HepG2 (cell line): ENCODE measurements around the gene AKTIP.

Source experiments
- CHD2 ChIP-seq: IDR thresholded peaks from 2 replicates; pipeline ENCODE4 v1.6.1; 2011; ENCODE audit warnings: low read depth, low read length, improper control_type of control experiment
- KDM1A ChIP-seq: IDR thresholded peaks from 2 replicates; pipeline ENCODE4 v1.6.1; 2016; ENCODE audit warnings: missing compliant biosample characterization
- MED1 ChIP-seq: sonication (generic); formaldehyde crosslinking; IDR thresholded peaks from 2 replicates; pipeline ENCODE4 v1.4.0; 2020; ENCODE audit warnings: missing genetic modification reagents
- NFE2 ChIP-seq: sonication (generic); formaldehyde crosslinking; IDR thresholded peaks from 2 replicates; pipeline ENCODE4 v1.4.0; 2020; ENCODE audit warnings: missing genetic modification reagents
- POLR2AphosphoS5 ChIP-seq: IDR thresholded peaks from 2 replicates; pipeline ENCODE4 v1.6.1; 2012; ENCODE audit warnings: low read depth, low read length
- YY1 ChIP-seq: IDR thresholded peaks from 2 replicates; pipeline ENCODE4 v1.6.1; 2011; ENCODE audit warnings: low read length, low read depth, moderate library complexity, mild to moderate bottlenecking; ENCODE audit not compliant: insufficient read depth, insufficient replicate concordance
- ZHX1 ChIP-seq: sonication (generic); formaldehyde crosslinking; IDR thresholded peaks from 2 replicates; pipeline ENCODE4 v1.8.1; 2022; ENCODE audit warnings: low read depth, mild to moderate bottlenecking, missing genetic modification reagents
- ZNF317 ChIP-seq: sonication (generic); formaldehyde crosslinking; IDR thresholded peaks from 2 replicates; pipeline ENCODE4 v1.5.0; 2020; ENCODE audit warnings: mild to moderate bottlenecking, missing genetic modification reagents
- ZNF431 ChIP-seq: sonication (generic); formaldehyde crosslinking; IDR thresholded peaks from 2 replicates; pipeline ENCODE4 v1.9.0; 2022; ENCODE audit warnings: missing genetic modification reagents, low read depth, mild to moderate bottlenecking, borderline replicate concordance
- TF ChIP-seq, protein P1 (sequence below): sonication (generic); formaldehyde crosslinking; IDR thresholded peaks from 2 replicates; pipeline ENCODE4 v1.8.1; 2023; ENCODE audit warnings: missing genetic modification reagents, inconsistent platforms, borderline replicate concordance
- TF ChIP-seq, protein P2 (sequence below): sonication (generic); formaldehyde crosslinking; IDR thresholded peaks from 2 replicates; pipeline ENCODE4 v1.5.0; 2020; ENCODE audit warnings: mild to moderate bottlenecking, missing genetic modification reagents, moderate library complexity
- TF ChIP-seq, protein P3 (sequence below): sonication (generic); formaldehyde crosslinking; IDR thresholded peaks from 2 replicates; pipeline ENCODE4 v1.4.0; 2020; ENCODE audit warnings: mild to moderate bottlenecking, missing genetic modification reagents
- TF ChIP-seq, protein P4 (sequence below): sonication (generic); formaldehyde crosslinking; IDR thresholded peaks from 2 replicates; pipeline ENCODE4 v1.4.0; 2020; ENCODE audit warnings: missing genetic modification reagents

DNA sequence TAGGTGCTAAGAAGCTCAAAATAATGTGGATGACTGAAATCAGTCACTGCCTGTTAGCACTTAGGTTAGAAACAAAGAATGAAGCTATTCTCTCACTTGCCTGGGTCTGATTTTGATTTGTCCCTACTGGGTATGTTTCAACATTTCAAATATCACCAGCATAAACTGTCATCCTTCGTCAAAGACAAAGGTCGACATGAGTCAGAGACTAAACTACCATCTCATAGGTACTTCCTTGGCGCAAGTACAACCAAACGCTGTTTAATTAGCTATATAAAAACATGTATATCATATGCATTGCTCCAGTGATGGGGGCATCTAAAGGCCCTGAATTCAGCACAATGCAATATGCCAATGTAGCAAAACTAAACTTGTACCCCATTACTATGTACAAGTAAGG, 4.0 kb downstream of the AKTIP start:
- TF ChIP-seq ZNF317 (CRISPR knock-in tag) (no peak), MED1 (CRISPR knock-in tag) (no peak), CHD2 (no peak), NFE2 (CRISPR knock-in tag) (no peak), KDM1A (CRISPR knock-in tag) (no peak), ZNF431 (CRISPR knock-in tag) (no peak), POLR2AphosphoS5 (no peak), YY1 (no peak), ZHX1 (CRISPR knock-in tag) (no peak)
- TF ChIP-seq, protein P1, sequence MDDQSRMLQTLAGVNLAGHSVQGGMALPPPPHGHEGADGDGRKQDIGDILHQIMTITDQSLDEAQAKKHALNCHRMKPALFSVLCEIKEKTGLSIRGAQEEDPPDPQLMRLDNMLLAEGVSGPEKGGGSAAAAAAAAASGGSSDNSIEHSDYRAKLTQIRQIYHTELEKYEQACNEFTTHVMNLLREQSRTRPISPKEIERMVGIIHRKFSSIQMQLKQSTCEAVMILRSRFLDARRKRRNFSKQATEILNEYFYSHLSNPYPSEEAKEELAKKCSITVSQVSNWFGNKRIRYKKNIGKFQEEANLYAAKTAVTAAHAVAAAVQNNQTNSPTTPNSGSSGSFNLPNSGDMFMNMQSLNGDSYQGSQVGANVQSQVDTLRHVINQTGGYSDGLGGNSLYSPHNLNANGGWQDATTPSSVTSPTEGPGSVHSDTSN (CRISPR knock-in tag) = no peak
- TF ChIP-seq, protein P2, sequence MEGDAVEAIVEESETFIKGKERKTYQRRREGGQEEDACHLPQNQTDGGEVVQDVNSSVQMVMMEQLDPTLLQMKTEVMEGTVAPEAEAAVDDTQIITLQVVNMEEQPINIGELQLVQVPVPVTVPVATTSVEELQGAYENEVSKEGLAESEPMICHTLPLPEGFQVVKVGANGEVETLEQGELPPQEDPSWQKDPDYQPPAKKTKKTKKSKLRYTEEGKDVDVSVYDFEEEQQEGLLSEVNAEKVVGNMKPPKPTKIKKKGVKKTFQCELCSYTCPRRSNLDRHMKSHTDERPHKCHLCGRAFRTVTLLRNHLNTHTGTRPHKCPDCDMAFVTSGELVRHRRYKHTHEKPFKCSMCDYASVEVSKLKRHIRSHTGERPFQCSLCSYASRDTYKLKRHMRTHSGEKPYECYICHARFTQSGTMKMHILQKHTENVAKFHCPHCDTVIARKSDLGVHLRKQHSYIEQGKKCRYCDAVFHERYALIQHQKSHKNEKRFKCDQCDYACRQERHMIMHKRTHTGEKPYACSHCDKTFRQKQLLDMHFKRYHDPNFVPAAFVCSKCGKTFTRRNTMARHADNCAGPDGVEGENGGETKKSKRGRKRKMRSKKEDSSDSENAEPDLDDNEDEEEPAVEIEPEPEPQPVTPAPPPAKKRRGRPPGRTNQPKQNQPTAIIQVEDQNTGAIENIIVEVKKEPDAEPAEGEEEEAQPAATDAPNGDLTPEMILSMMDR (CRISPR knock-in tag) = no peak
- TF ChIP-seq, protein P3, sequence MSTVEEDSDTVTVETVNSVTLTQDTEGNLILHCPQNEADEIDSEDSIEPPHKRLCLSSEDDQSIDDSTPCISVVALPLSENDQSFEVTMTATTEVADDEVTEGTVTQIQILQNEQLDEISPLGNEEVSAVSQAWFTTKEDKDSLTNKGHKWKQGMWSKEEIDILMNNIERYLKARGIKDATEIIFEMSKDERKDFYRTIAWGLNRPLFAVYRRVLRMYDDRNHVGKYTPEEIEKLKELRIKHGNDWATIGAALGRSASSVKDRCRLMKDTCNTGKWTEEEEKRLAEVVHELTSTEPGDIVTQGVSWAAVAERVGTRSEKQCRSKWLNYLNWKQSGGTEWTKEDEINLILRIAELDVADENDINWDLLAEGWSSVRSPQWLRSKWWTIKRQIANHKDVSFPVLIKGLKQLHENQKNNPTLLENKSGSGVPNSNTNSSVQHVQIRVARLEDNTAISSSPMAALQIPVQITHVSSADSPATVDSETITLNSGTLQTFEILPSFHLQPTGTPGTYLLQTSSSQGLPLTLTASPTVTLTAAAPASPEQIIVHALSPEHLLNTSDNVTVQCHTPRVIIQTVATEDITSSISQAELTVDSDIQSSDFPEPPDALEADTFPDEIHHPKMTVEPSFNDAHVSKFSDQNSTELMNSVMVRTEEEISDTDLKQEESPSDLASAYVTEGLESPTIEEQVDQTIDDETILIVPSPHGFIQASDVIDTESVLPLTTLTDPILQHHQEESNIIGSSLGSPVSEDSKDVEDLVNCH (CRISPR knock-in tag) = no peak
- TF ChIP-seq, protein P4, sequence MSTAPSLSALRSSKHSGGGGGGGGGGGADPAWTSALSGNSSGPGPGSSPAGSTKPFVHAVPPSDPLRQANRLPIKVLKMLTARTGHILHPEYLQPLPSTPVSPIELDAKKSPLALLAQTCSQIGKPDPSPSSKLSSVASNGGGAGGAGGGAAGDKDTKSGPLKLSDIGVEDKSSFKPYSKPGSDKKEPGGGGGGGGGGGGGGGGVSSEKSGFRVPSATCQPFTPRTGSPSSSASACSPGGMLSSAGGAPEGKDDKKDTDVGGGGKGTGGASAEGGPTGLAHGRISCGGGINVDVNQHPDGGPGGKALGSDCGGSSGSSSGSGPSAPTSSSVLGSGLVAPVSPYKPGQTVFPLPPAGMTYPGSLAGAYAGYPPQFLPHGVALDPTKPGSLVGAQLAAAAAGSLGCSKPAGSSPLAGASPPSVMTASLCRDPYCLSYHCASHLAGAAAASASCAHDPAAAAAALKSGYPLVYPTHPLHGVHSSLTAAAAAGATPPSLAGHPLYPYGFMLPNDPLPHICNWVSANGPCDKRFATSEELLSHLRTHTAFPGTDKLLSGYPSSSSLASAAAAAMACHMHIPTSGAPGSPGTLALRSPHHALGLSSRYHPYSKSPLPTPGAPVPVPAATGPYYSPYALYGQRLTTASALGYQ = no peak
